Stimulated activated CD4-positive, alpha-beta T cell treated with anti-CD3 and anti-CD28 coated beads, Interleukin-1b, Interleukin-23, amount 100 ng/mL, for 24 hours (primary cell): ENCODE data around the gene JRKL.

Experiments used
- DNase-seq, 4 experiments: peaks; one replicate each; pipeline ENCODE4 v3.0.0-alpha.2; 2020; ENCODE audit warnings: low read depth in 4 of 4, low spot score in 1 of 4

Gene JRKL

DNA sequence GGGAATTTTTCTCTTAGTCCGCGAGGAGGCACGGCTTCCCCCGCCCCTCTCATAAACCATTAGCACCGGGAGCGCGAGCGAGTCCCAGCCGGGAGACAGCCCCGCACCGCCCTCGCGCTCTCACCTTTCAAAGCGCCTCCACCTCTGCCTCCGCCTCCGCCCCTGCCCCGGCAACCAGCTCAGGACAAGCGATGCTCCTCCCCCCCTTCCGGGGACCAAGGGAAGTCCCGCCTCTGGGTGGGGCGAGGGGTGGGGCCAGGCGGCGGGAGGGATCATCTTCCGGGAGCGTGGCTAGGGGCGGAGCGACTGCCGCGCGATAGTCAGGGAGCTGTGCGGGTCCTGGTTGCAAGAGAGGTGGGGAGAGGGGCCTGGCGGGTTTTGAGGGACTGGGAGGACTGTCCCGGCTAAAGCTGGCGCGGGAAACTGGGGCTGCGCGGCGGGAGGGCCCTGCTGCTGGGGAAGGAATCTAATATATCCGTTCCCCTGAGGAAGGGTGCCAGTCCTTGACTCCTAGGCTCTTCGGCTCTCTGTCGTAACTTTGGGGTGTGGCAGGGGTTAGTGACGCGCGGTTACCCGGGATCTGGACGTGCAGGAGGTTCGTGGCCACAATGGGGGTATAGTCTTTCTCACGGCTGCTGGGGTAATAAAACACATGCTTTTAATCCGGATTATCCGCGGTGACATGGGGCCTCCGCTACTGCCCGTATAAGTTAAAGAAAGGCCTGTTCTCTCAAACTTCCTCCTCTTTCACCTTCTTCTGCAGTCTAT is at the start of gene JRKL, which contains the start of gene CCDC82:
JRKL (plus strand) TSS at position 294 of the 768 bp plus-strand sequence. CDS start 637 bp downstream, outside the sequence.
CCDC82 (minus strand) TSS at position 193 of the 768 bp plus-strand sequence. CDS start 5,165 bp downstream, outside the sequence.
- peak; percentile 93 to 97 (median 96) for DNase-seq

DNA sequence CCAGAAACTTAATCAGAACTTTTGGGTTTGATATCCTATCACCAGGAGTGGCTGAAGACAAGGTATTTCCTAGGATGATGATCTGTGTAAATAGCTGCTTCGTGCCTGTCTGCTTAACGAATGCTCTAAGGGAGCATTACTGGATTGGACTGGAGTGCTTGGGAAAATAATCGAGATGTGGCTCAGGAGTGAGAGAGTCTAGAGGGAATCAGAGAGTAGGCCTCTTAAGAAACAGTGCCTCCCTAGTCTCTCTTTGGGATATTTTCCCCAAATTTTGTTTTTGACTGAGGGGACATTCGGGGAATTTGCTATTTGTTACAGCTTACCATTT is 49.3 kb upstream of the JRKL start:
- DNase-seq: no peak

DNA sequence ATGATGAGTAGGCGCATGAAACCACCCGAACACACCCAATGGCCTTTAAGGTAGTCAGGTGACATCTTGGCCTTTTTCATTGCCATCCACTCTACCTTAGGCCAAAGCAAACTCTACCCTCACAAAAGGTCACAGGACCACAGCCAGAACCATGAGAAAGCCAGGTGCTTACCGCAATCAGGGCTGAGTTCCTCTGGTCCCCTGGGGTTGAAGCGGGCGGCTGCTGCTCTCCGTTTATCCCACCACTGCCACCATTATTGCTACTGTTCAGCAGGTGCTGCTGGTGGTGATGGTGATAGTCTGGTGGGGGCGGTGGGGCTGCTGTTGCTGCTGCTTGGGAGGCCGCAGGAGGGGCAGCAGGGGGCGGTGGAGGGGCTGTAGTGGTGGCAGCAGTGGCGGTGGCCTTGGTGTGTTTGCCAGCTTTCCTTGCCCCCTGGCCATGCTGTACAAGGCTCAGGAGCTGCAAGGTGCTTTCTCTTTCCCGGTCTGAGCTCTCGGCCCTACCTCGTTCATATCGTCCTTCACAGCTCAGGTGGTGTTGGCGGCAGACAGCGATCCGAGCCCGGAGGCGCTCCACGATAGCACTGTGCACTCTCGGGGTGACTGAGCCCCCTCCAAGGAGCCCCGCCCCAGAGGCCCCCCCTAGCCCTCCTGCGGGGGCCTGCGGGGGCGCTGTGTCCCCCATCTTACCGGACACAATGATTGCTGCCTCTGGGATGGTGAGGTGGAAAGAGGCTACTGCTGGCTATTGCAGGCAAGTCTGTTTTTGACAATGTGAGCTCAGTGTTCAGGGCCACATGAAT is 48.4 kb upstream of the JRKL start:
- DNase-seq: peak in 1 of 4 experiments; percentile 43

DNA sequence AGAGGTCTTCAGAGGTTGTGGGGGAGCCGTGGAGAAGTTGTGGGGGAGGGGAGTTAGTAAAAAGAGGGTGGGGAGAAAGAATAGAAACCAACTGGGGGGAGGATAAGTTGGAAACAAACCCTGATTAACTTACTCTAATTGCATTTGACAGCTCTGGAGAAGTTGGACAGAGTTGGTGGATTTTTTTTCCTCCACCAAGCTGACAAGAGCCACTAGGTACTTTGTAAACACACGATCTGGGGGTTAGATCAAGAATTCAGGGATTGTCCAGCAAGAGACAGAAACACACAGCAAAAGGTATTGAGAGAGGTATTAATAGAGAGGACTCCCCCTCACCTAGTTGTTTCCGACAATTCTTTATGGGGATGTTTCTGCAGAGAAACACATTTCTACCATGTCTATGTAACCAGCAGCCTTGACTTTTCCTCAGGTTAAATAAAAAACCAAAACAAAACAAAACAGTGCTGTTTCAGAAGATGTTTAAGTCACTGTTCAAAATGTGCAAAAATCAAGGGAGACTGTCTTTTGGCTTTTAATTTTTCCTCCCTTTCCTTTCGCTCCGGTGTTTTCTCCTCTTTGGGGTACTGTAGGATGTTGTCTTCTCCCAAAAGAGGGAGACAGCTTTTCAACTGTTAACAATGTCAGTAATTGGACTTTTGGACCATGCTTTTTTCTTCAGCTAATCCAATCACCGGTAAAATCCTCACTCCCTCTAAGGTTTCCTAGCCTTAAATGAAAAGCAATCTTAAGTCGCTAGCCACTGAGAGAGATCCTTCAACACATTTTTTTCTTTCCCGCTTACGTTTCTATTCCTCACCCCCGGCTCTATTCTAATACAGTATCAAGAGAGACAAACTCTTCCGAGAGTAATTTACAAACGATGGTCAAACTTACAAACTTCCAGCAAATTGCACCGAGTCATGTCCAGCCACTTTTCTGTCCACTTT is 47.5 kb upstream of the JRKL start:
- no peak for DNase-seq

GRCh38 chr11:96342961-96343711 is 46.7 kb upstream of the JRKL start, which contains the start of gene MAML2:
Gene MAML2 (minus strand): TSS chr11:96343195. CDS start chr11:96341895, 1,300 bp downstream.
- peak; percentile 64 to 88 (median 79) for DNase-seq

- DNase-seq: no peak
Measured at GRCh38 chr11:96356848-96357247, 33.0 kb upstream of the JRKL start.

DNA sequence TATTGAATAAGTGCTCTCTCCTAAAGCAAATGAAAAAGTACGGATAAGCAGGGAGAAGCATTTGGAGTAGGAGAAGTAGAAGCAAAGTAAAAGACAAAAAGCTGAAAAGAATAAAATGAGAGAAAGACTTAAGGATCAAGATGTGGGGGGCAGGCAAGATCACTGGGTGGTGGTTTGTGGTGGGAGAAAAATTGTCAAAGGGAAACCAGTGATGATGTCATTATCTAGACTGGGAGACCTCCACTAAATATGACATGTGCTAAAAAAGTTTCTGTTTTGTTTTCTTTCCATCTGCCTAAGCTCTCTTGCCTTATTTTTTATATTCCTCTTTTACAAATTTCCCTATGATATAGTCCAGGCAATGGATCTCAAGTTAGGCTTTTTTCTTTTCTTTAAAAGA is 32.0 kb upstream of the JRKL start:
- DNase-seq: no peak

- DNase-seq: no peak
Measured at GRCh38 chr11:96358321-96358720, 31.5 kb upstream of the JRKL start.

DNA sequence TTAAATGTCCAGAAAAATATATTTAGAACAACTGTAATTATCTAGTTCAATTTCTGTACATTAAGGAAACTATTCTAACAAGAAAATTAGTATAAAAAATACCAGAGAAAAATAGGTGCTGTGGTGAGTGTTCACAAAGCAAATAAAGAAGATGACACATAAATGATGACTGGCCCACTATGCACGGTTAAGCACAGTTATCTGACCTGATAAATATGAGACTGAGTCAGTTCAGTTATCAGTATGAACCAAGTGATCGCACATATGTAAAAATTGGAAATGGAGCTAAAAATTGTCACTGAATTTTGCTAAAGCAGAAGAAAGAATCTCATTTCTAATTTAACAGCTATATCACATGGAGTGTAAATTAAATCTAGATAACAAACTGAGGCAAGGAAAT is 28.0 kb upstream of the JRKL start:
- no peak for DNase-seq

- no peak for DNase-seq
Measured at GRCh38 chr11:96365493-96365892, 24.3 kb upstream of the JRKL start.

- no peak for DNase-seq
Measured at GRCh38 chr11:96366024-96366423, 23.8 kb upstream of the JRKL start.

GRCh38 chr11:96367342-96367741 is 22.5 kb upstream of the JRKL start:
- DNase-seq: no peak

DNA sequence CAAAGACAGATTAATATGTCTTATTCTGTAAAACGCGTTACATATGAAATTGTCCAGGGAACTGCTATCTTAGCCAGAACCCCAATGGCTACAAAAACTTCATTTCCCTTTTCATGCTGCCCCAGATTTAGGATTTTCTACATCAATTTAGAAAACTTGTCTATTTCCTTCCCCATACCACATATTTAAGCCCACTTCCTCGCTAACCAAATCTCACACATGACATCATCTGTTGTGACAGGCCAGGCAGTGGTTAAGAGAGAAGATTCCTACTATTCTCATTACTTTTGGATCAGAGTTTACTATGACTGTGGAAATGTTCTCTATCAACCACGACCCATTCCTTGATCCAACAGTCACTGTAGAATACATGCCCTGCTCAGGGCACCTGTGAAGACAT is 16.0 kb upstream of the JRKL start:
- DNase-seq: no peak

- no peak for DNase-seq
Measured at GRCh38 chr11:96376796-96377195, 13.0 kb upstream of the JRKL start.

DNA sequence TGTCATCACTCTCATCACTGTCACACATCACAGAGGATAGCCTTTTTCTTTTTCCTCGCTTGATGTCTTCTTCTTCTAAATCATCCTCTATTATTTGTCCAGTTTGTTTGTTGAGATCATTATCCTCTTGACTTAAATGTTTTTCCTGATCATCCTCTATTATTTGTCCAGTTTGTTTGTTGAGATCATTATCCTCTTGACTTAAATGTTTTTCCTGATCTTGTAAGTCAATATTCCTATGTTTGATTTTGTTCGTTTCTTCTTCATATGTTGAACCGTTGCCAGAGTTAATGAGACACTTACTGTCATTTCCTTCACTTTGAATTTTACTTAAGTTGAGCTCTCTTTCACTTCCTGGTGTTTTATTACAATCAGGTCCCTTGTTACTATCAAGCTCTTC is 5.7 kb upstream of the JRKL start:
- no peak for DNase-seq

- no peak for DNase-seq
Measured at GRCh38 chr11:96385187-96385586, 4.6 kb upstream of the JRKL start.

DNA sequence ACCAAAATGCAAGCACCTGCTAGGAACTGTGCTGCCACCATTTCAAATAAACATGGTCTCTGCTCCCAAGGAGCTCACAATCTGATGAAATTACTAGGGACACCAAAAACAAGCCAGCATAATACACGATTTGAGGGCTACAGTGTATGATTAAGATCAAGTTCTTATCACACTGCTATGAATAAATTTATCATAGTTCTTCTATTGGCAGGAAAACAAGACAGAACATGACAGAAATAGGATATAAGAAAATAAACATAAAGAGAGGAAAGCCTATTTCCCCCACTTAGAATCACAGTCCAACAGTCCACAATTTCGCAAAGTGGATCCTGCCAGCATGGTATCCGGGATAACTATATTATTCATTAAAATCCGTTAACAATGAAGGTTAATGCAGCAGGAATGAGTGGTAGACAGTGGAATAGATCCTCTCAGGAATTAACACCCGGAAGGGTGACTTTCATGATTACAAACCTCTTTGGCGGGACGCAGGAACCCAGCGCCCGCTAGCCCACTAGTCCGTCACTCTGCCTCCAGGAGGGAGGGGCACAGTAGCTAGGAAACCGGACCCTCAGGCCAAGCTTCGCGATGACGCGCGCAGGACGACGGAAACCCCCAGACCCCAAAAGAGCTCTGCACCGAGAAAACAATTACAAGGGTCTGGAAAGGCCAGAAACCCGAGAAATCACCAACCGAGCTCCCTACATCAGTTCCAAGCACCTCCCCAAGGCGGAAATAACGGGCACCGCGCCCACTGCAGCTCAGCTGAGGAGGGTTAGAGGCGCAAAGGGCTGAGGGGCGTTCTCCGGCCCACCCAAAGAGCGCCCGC is 708 bp upstream of the JRKL start:
- DNase-seq: no peak

- DNase-seq: no peak
Measured at GRCh38 chr11:96390488-96390792, 627 bp downstream of the JRKL start.

DNA sequence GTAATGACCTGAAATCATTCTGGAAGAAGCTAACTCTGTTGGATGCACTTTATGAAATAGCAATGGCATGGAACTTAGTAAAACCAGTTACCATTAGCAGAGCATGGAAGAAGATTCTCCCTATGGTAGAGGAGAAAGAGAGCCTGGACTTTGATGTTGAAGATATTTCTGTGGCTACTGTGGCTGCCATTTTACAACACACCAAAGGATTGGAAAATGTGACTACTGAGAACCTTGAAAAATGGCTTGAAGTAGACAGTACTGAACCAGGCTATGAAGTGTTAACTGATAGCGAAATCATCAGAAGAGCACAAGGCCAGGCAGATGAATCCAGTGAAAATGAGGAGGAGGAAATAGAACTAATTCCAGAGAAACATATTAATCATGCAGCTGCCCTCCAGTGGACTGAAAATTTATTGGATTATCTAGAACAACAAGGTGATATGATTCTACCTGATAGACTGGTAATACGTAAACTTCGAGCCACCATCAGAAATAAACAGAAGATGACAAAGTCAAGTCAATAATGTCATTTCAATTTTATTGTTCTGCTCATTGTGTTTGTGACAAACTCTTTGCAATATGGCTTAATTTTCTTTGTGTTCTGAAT is 2.0 kb downstream of the JRKL start:
- no peak for DNase-seq
